GM23338 (cell line): ENCODE measurements around the gene ALDH7A1. TPM values are rescaled to one million over a fixed set of nuclear protein-coding genes. Genes with fewer than 3 reads are reported as not detected.

Experiments
- ATAC-seq: fragments of 200-7000 bp; cut with Tn5 transposase; 3 replicates; pipeline ENCODE4 v1.9.1; 2020
- DNase-seq: peaks from one replicate; pipeline ENCODE4 v3.0.0-alpha.2; 2015; ENCODE audit warnings: low spot score
- H2AFZ ChIP-seq: fragments of 200-600 bp; sonication (generic); 2 replicates; pipeline ENCODE4 v1.8.0; 2016; ENCODE audit warnings: antibody characterized with exemption, mild to moderate bottlenecking, moderate library complexity
- H3F3A ChIP-seq: fragments of 200-600 bp; sonication (generic); replicated peaks from 2 replicates; pipeline ENCODE4 v1.8.0; 2017; ENCODE audit warnings: antibody characterized with exemption, mixed run types, low read depth
- H3K27ac ChIP-seq: fragments of 200-600 bp; sonication (generic); 2 replicates; pipeline ENCODE4 v1.6.1; 2016; ENCODE audit warnings: low read depth
- H3K27me3 ChIP-seq: fragments of 200-600 bp; sonication (generic); 2 replicates; pipeline ENCODE4 v1.8.0; 2016; ENCODE audit warnings: mild to moderate bottlenecking, mixed run types, moderate library complexity; ENCODE audit not compliant: insufficient read depth
- H3K36me3 ChIP-seq: fragments of 200-600 bp; sonication (generic); 2 replicates; pipeline ENCODE4 v1.8.0; 2016; ENCODE audit warnings: mild to moderate bottlenecking; ENCODE audit not compliant: insufficient read depth
- H3K4me1 ChIP-seq: fragments of 200-600 bp; sonication (generic); 2 replicates; pipeline ENCODE4 v1.8.0; 2016; ENCODE audit warnings: mild to moderate bottlenecking, moderate library complexity; ENCODE audit not compliant: insufficient read depth
- H3K4me2 ChIP-seq: fragments of 200-600 bp; sonication (generic); 2 replicates; pipeline ENCODE4 v1.7.1; 2017; ENCODE audit warnings: mixed run types
- H3K4me3 ChIP-seq: fragments of 200-600 bp; sonication (generic); 2 replicates; pipeline ENCODE4 v1.6.1; 2016; ENCODE audit warnings: mixed run types
- H3K79me2 ChIP-seq: fragments of 200-600 bp; sonication (generic); replicated peaks from 2 replicates; pipeline ENCODE4 v1.8.0; 2017; ENCODE audit warnings: mild to moderate bottlenecking; ENCODE audit not compliant: insufficient read depth
- H3K9me2 ChIP-seq: fragments of 200-600 bp; sonication (generic); 2 replicates; pipeline ENCODE4 v1.8.0; 2017; ENCODE audit not compliant: insufficient read depth
- H4K20me1 ChIP-seq: fragments of 200-600 bp; sonication (generic); replicated peaks from 2 replicates; pipeline ENCODE4 v1.8.0; 2017; ENCODE audit warnings: mild to moderate bottlenecking; ENCODE audit not compliant: insufficient read depth
- H3K27ac Mint-ChIP-seq: 2 replicates; pipeline ENCODE4 v1.8.0; 2020; ENCODE audit warnings: inconsistent platforms, mild to moderate bottlenecking, moderate library complexity, mixed read lengths
- H3K27me3 Mint-ChIP-seq: 3 replicates; pipeline ENCODE4 v1.8.0; 2022; ENCODE audit warnings: low read depth, mild to moderate bottlenecking, moderate library complexity, mixed read lengths, inconsistent platforms; ENCODE audit not compliant: insufficient read depth, poor library complexity
- H3K36me3 Mint-ChIP-seq: 3 replicates; pipeline ENCODE4 v1.8.0; 2021; ENCODE audit warnings: low read depth, mild to moderate bottlenecking, inconsistent platforms, moderate library complexity, mixed read lengths
- H3K4me1 Mint-ChIP-seq: 3 replicates; pipeline ENCODE4 v1.8.0; 2020; ENCODE audit warnings: mild to moderate bottlenecking, inconsistent platforms, mixed read lengths
- H3K4me3 Mint-ChIP-seq: 3 replicates; pipeline ENCODE4 v1.8.0; 2021; ENCODE audit warnings: moderate library complexity, mild to moderate bottlenecking, inconsistent platforms, mixed read lengths
- H3K9me3 Mint-ChIP-seq: 3 replicates; pipeline ENCODE4 v1.8.0; 2020; ENCODE audit warnings: moderate library complexity, mild to moderate bottlenecking, inconsistent platforms, mixed read lengths
- CREB1 ChIP-seq: fragments of 250-450 bp; sonication (Bioruptor Pico); IDR thresholded peaks from 2 replicates; pipeline ENCODE4 v1.5.0; 2020; ENCODE audit warnings: low read depth, mild to moderate bottlenecking, moderate library complexity
- EZH2 ChIP-seq: fragments of 200-600 bp; sonication (generic); IDR thresholded peaks from one replicate; pipeline ENCODE4 v1.8.0; 2017; ENCODE audit warnings: antibody characterized with exemption, mild to moderate bottlenecking, low read depth; ENCODE audit not compliant: unreplicated experiment
- EZH2phosphoT487 ChIP-seq: fragments of 200-600 bp; sonication (generic); IDR thresholded peaks from one replicate; pipeline ENCODE4 v1.8.1; 2018; ENCODE audit warnings: antibody characterized with exemption; ENCODE audit not compliant: unreplicated experiment
- JUNB ChIP-seq: IDR thresholded peaks from one replicate; pipeline ENCODE4 v1.6.1; 2016; ENCODE audit warnings: antibody characterized with exemption; ENCODE audit not compliant: unreplicated experiment
- NANOG ChIP-seq: IDR thresholded peaks from 2 replicates; pipeline ENCODE4 v1.6.1; 2016; ENCODE audit warnings: antibody characterized with exemption, borderline replicate concordance
- POLR2AphosphoS5 ChIP-seq: IDR thresholded peaks from 2 replicates; pipeline ENCODE4 v1.6.1; 2016; ENCODE audit warnings: antibody characterized with exemption, low read depth
- ZNF114 ChIP-seq: fragments of 250-450 bp; sonication (Bioruptor Pico); IDR thresholded peaks from 2 replicates; pipeline ENCODE4 v1.5.0; 2020; ENCODE audit warnings: mild to moderate bottlenecking, moderate library complexity
- ZNF331 ChIP-seq: fragments of 250-450 bp; sonication (Bioruptor Pico); IDR thresholded peaks from 2 replicates; pipeline ENCODE4 v1.5.0; 2020; ENCODE audit warnings: low read depth, mild to moderate bottlenecking, moderate library complexity
- polyA plus RNA-seq: library from polyadenylated mRNA; unstranded; fragments of >200 nt; fragmentation: Nextera tagmentation; extraction: Ambion mirVana; gene quantifications from 2 replicates; pipeline ENCODE4 v1.2.1, GENCODE V29; 2016
- total RNA-seq: library from RNA; depleted of rRNA; stranded (reverse); fragments of >200 nt; shearing (Covaris generic); gene quantifications from 2 replicates; pipeline ENCODE4 v1.2.3, GENCODE V29; 2014
- TF ChIP-seq, protein P1 (sequence below): IDR thresholded peaks from 2 replicates; pipeline ENCODE4 v1.6.1; 2016; ENCODE audit warnings: antibody characterized with exemption
- TF ChIP-seq, protein P2 (sequence below): fragments of 250-450 bp; sonication (Bioruptor Pico); IDR thresholded peaks from 2 replicates; pipeline ENCODE4 v1.5.0; 2020; ENCODE audit warnings: mild to moderate bottlenecking, moderate library complexity

Gene ALDH7A1
- total and polyA plus RNA-seq, 2 experiments from 2014 or later = 122 to 198 TPM

DNA sequence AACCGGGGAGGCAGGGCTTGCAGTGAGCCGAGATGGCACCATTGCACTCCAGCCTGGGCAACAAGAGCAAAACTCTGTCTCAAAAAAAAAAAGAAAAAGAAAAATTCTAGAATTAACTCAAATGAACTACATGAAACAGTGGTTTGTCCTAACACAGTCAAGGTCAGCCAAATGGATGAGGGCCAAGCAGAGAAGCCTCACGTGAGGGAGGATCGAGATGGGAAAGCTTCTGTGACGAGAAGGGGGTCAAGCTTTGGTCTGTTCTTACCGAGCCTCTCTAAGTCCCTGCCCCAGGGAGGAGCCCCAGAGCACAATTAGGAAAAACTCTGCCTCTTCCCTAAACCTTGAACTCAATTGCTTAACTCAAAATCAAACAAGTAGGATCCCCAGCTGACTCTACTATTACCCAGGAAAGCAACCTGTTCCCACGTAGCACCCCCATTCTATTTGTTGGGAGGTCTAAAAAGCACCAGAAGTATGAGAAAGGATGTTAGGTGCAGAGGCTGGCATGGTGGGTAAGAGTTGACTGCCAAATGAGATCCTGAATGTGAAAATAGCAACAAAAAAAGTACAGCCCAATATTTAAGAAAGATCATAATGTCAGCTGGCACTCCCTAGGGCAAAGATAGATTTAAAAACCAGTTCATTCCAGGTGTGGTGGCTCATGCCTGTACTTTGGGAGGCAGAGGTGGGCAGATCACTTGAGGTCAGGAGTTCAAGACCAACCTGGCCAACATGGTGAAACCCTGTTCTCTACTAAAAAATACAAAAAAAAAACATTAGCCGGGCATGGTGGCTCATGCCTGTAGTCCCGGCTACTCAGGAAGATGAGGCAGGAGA lies 7.2 kb downstream of the ALDH7A1 start (continued):
- TF ChIP-seq, protein P1, sequence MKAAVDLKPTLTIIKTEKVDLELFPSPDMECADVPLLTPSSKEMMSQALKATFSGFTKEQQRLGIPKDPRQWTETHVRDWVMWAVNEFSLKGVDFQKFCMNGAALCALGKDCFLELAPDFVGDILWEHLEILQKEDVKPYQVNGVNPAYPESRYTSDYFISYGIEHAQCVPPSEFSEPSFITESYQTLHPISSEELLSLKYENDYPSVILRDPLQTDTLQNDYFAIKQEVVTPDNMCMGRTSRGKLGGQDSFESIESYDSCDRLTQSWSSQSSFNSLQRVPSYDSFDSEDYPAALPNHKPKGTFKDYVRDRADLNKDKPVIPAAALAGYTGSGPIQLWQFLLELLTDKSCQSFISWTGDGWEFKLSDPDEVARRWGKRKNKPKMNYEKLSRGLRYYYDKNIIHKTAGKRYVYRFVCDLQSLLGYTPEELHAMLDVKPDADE = no peak
- TF ChIP-seq ZNF114 (no peak), ZNF331 (CRISPR knock-in tag) (no peak), EZH2phosphoT487 (no peak), EZH2 (no peak), NANOG (no peak), JUNB (no peak), CREB1 (CRISPR knock-in tag) (no peak)

DNA sequence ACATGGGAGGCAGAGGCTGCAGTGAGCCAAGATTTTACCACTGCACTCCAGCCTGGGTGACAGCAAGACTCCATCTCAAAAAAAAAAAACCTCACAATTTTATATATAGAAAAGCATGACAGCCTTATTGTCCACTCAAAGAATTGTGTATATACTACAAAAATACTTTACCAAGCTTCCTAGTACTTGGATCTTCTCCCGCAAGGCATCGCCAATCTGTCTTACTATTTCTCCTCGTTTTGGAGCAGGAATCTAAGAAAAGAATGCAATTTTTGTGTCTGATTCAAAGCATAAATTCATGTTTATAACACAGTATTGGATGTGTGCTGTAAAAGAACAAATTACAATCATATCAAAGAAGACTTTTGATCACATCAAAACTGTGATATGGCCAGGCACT lies 11.3 kb downstream of the ALDH7A1 start:
- no peak overlapping the region for H3K4me3 Mint-ChIP-seq
- H3K9me3 Mint-ChIP-seq = peaks cover under 1% of the 10 kb centered on the region; the same call in 1 of the 3 replicates
- Histone ChIP-seq H4K20me1 (peaks cover 14% of the 10 kb centered on the region; the same call in 1 of the 2 replicates), H3K79me2 (peaks cover 12% of the 10 kb centered on the region), H3K27me3 (no peaks in the 10 kb centered on the region), H3K4me1 (no peaks in the 10 kb centered on the region), H2AFZ (no peak overlapping the region), H3K27ac (no peak overlapping the region), H3K4me3 (no peak overlapping the region), H3F3A (no peaks in the 10 kb centered on the region), H3K9me2 (no peaks in the 10 kb centered on the region), H3K4me2 (no peak overlapping the region), H3K36me3 (peaks cover 71% of the 10 kb centered on the region)
- H3K27ac Mint-ChIP-seq = no peak overlapping the region
- ATAC-seq (no peak), DNase-seq (no peak)
- H3K4me1 Mint-ChIP-seq = no peaks in the 10 kb centered on the region
- H3K36me3 Mint-ChIP-seq = peaks cover 89% of the 10 kb centered on the region
- TF ChIP-seq POLR2AphosphoS5 = no peak
- no peak for TF ChIP-seq EZH2phosphoT487
- no peak for TF ChIP-seq ZNF331 (CRISPR knock-in tag)
- TF ChIP-seq EZH2 = no peak
- TF ChIP-seq, protein P2, sequence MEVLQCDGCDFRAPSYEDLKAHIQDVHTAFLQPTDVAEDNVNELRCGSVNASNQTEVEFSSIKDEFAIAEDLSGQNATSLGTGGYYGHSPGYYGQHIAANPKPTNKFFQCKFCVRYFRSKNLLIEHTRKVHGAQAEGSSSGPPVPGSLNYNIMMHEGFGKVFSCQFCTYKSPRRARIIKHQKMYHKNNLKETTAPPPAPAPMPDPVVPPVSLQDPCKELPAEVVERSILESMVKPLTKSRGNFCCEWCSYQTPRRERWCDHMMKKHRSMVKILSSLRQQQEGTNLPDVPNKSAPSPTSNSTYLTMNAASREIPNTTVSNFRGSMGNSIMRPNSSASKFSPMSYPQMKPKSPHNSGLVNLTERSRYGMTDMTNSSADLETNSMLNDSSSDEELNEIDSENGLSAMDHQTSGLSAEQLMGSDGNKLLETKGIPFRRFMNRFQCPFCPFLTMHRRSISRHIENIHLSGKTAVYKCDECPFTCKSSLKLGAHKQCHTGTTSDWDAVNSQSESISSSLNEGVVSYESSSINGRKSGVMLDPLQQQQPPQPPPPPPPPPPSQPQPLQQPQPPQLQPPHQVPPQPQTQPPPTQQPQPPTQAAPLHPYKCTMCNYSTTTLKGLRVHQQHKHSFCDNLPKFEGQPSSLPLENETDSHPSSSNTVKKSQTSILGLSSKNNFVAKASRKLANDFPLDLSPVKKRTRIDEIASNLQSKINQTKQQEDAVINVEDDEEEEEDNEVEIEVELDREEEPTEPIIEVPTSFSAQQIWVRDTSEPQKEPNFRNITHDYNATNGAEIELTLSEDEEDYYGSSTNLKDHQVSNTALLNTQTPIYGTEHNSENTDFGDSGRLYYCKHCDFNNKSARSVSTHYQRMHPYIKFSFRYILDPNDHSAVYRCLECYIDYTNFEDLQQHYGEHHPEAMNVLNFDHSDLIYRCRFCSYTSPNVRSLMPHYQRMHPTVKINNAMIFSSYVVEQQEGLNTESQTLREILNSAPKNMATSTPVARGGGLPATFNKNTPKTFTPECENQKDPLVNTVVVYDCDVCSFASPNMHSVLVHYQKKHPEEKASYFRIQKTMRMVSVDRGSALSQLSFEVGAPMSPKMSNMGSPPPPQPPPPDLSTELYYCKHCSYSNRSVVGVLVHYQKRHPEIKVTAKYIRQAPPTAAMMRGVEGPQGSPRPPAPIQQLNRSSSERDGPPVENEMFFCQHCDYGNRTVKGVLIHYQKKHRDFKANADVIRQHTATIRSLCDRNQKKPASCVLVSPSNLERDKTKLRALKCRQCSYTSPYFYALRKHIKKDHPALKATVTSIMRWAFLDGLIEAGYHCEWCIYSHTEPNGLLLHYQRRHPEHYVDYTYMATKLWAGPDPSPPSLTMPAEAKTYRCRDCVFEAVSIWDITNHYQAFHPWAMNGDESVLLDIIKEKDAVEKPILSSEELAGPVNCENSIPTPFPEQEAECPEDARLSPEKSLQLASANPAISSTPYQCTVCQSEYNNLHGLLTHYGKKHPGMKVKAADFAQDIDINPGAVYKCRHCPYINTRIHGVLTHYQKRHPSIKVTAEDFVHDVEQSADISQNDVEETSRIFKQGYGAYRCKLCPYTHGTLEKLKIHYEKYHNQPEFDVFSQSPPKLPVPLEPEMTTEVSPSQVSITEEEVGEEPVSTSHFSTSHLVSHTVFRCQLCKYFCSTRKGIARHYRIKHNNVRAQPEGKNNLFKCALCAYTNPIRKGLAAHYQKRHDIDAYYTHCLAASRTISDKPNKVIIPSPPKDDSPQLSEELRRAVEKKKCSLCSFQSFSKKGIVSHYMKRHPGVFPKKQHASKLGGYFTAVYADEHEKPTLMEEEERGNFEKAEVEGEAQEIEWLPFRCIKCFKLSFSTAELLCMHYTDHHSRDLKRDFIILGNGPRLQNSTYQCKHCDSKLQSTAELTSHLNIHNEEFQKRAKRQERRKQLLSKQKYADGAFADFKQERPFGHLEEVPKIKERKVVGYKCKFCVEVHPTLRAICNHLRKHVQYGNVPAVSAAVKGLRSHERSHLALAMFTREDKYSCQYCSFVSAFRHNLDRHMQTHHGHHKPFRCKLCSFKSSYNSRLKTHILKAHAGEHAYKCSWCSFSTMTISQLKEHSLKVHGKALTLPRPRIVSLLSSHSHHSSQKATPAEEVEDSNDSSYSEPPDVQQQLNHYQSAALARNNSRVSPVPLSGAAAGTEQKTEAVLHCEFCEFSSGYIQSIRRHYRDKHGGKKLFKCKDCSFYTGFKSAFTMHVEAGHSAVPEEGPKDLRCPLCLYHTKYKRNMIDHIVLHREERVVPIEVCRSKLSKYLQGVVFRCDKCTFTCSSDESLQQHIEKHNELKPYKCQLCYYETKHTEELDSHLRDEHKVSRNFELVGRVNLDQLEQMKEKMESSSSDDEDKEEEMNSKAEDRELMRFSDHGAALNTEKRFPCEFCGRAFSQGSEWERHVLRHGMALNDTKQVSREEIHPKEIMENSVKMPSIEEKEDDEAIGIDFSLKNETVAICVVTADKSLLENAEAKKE (CRISPR knock-in tag) = no peak
- no peak for TF ChIP-seq CREB1 (CRISPR knock-in tag)
- TF ChIP-seq NANOG = no peak
- TF ChIP-seq, protein P1 = no peak
- H3K27me3 Mint-ChIP-seq = peaks cover 3% of the 10 kb centered on the region
